H9 (cell line): ENCODE measurements around the gene COL4A1. TPM values are rescaled to one million over a fixed set of nuclear protein-coding genes. Genes with fewer than 3 reads are reported as not detected.

Experiments used
- DNase-seq: peaks from one replicate; pipeline ENCODE4 v3.0.0-alpha.2; 2017
- H2AFZ ChIP-seq: one replicate; pipeline ENCODE4 v1.6.1; 2013; ENCODE audit warnings: mild to moderate bottlenecking, low read length, control low read depth, moderate library complexity
- H2AK5ac ChIP-seq: 2 replicates; pipeline ENCODE4 v1.6.1; 2013; ENCODE audit warnings: low read length, control low read depth, mixed read lengths; ENCODE audit not compliant: insufficient read length
- H2BK120ac ChIP-seq: one replicate; pipeline ENCODE4 v1.6.1; 2013; ENCODE audit warnings: low read depth, mild to moderate bottlenecking, low read length, control low read depth, inconsistent platforms; ENCODE audit not compliant: poor library complexity, severe bottlenecking
- H2BK12ac ChIP-seq: 2 replicates; pipeline ENCODE4 v1.6.1; 2013; ENCODE audit warnings: low read length, control low read depth, mixed read lengths, low read depth; ENCODE audit not compliant: insufficient read length
- H2BK15ac ChIP-seq: 2 replicates; pipeline ENCODE4 v1.6.1; 2013; ENCODE audit warnings: low read depth, low read length, control low read depth
- H2BK20ac ChIP-seq: one replicate; pipeline ENCODE4 v1.6.1; 2013; ENCODE audit warnings: low read depth, mild to moderate bottlenecking, low read length, control low read depth, inconsistent platforms; ENCODE audit not compliant: poor library complexity, severe bottlenecking
- H2BK5ac ChIP-seq: 2 replicates; pipeline ENCODE4 v1.6.1; 2013; ENCODE audit warnings: low read length, control low read depth, mixed read lengths; ENCODE audit not compliant: insufficient read length
- H3K14ac ChIP-seq: 2 replicates; pipeline ENCODE4 v1.6.1; 2013; ENCODE audit warnings: low read length, control low read depth; ENCODE audit not compliant: insufficient read depth
- H3K18ac ChIP-seq: 2 replicates; pipeline ENCODE4 v1.6.1; 2013; ENCODE audit warnings: low read depth, mild to moderate bottlenecking, mixed read lengths, low read length, control low read depth; ENCODE audit not compliant: insufficient read length
- H3K23ac ChIP-seq: 2 replicates; pipeline ENCODE4 v1.6.1; 2013; ENCODE audit warnings: low read length, control low read depth, mixed read lengths, low read depth; ENCODE audit not compliant: insufficient read length
- H3K23me2 ChIP-seq: 2 replicates; pipeline ENCODE4 v1.6.1; 2013; ENCODE audit warnings: low read depth, mild to moderate bottlenecking, mixed read lengths, low read length, control low read depth; ENCODE audit not compliant: insufficient read length, poor library complexity, severe bottlenecking
- H3K27ac ChIP-seq: 2 replicates; pipeline ENCODE4 v1.5.1; 2013; ENCODE audit warnings: low read length, control low read depth, mixed read lengths, low read depth; ENCODE audit not compliant: insufficient read length
- H3K27me3 ChIP-seq: 2 replicates; pipeline ENCODE4 v1.6.1; 2013; ENCODE audit warnings: low read length, control low read depth, inconsistent platforms; ENCODE audit not compliant: insufficient read depth
- H3K4ac ChIP-seq: 2 replicates; pipeline ENCODE4 v1.6.1; 2013; ENCODE audit warnings: low read depth, mild to moderate bottlenecking, control low read depth, inconsistent platforms, low read length, moderate library complexity
- H3K4me1 ChIP-seq: 2 replicates; pipeline ENCODE4 v1.6.1; 2013; ENCODE audit warnings: low read length, control low read depth, inconsistent platforms; ENCODE audit not compliant: insufficient read depth
- H3K4me2 ChIP-seq: 2 replicates; pipeline ENCODE4 v1.6.1; 2013; ENCODE audit warnings: low read length, control low read depth, mixed read lengths; ENCODE audit not compliant: insufficient read length, insufficient read depth
- H3K56ac ChIP-seq: 2 replicates; pipeline ENCODE4 v1.6.1; 2013; ENCODE audit warnings: low read depth, mild to moderate bottlenecking, mixed read lengths, low read length, control low read depth; ENCODE audit not compliant: insufficient read length
- H3K79me1 ChIP-seq: 2 replicates; pipeline ENCODE4 v1.6.1; 2013; ENCODE audit warnings: low read depth, mild to moderate bottlenecking, moderate library complexity, low read length, control low read depth, inconsistent platforms; ENCODE audit not compliant: insufficient read depth, poor library complexity, severe bottlenecking
- H3K79me2 ChIP-seq: 2 replicates; pipeline ENCODE4 v1.6.1; 2013; ENCODE audit warnings: low read length, control low read depth, inconsistent platforms; ENCODE audit not compliant: insufficient read depth
- H3K9ac ChIP-seq: 2 replicates; pipeline ENCODE4 v1.6.1; 2013; ENCODE audit warnings: low read length, control low read depth, mixed read lengths; ENCODE audit not compliant: insufficient read length; ENCODE audit errors: extremely low read depth
- H3K9me3 ChIP-seq: one replicate; pipeline ENCODE4 v1.6.1; 2013; ENCODE audit warnings: low read depth, low read length, inconsistent platforms; ENCODE audit not compliant: control insufficient read depth
- H3T11ph ChIP-seq: one replicate; pipeline ENCODE4 v1.6.1; 2013; ENCODE audit warnings: mild to moderate bottlenecking, low read length, control low read depth, inconsistent platforms
- H4K20me1 ChIP-seq: one replicate; pipeline ENCODE4 v1.6.1; 2013; ENCODE audit not compliant: control insufficient read depth, insufficient read length, insufficient read depth
- H4K5ac ChIP-seq: 2 replicates; pipeline ENCODE4 v1.6.1; 2013; ENCODE audit warnings: low read depth, mild to moderate bottlenecking, mixed read lengths, low read length, control low read depth; ENCODE audit not compliant: insufficient read length
- H4K8ac ChIP-seq: replicated peaks from 2 replicates; pipeline ENCODE4 v1.6.1; 2013; ENCODE audit warnings: low read length, control low read depth, mixed read lengths, low read depth; ENCODE audit not compliant: insufficient read length
- H4K91ac ChIP-seq: 2 replicates; pipeline ENCODE4 v1.6.1; 2013; ENCODE audit warnings: low read depth, mild to moderate bottlenecking, moderate library complexity, mixed read lengths, low read length, control low read depth; ENCODE audit not compliant: insufficient read length
- H3K27ac Mint-ChIP-seq, 3 experiments: 2 replicates in 2 of 3; 3 replicates in 1 of 3; pipeline ENCODE4 v1.8.0; 2020 to 2021; ENCODE audit warnings: mixed read lengths in 3 of 3, mild to moderate bottlenecking in 1 of 3, moderate library complexity in 1 of 3
- H3K27me3 Mint-ChIP-seq: 2 replicates; pipeline ENCODE4 v1.8.0; 2021; ENCODE audit warnings: low read depth, mild to moderate bottlenecking, moderate library complexity, mixed read lengths
- H3K36me3 Mint-ChIP-seq, 3 experiments: 2 replicates in 2 of 3; 3 replicates in 1 of 3; pipeline ENCODE4 v1.8.0; 2020 to 2021; ENCODE audit warnings: low read depth in 3 of 3, mixed read lengths in 3 of 3; ENCODE audit not compliant: insufficient read depth in 1 of 3
- H3K4me1 Mint-ChIP-seq, 2 experiments: 2 replicates each; pipeline ENCODE4 v1.8.0; 2020; ENCODE audit warnings: mixed read lengths in 2 of 2
- H3K4me3 Mint-ChIP-seq, 2 experiments: 2 replicates in 1 of 2; 3 replicates in 1 of 2; pipeline ENCODE4 v1.8.0; 2020 to 2021; ENCODE audit warnings: mild to moderate bottlenecking in 2 of 2, mixed read lengths in 2 of 2, moderate library complexity in 1 of 2
- H3K9me3 Mint-ChIP-seq, 2 experiments: 2 replicates in 1 of 2; 3 replicates in 1 of 2; pipeline ENCODE4 v1.8.0; 2020; ENCODE audit warnings: mild to moderate bottlenecking in 2 of 2, mixed read lengths in 2 of 2, moderate library complexity in 1 of 2
- CTCF ChIP-seq: fragments of 200-600 bp; sonication (generic); conservative IDR thresholded peaks from 3 replicates; pipeline ENCODE4 v1.8.0; 2021; ENCODE audit warnings: antibody characterized with exemption, mild to moderate bottlenecking
- WGBS: extraction: QIAGEN DNeasy Blood & Tissue Kit; methylation state at CpG from one replicate; pipeline ENCODE4 v1.1.7; 2013; ENCODE audit warnings: missing lambda C conversion rate, low lambda C conversion rate, mixed read lengths; ENCODE audit not compliant: insufficient read length; ENCODE audit errors: extremely low coverage; 5-methylcytosine and 5-hydroxymethylcytosine counted together
- total RNA-seq: library from RNA; stranded (reverse); gene quantifications from 2 replicates; pipeline ENCODE4 v1.2.1, GENCODE V29; 2021

The COL4A1 gene
- total RNA-seq, 1 experiment from 2014 or later, result 73.1 TPM

GRCh38 chr13:110334841-110335490 is 28.0 kb upstream of the COL4A1 start:
- Histone ChIP-seq H4K5ac (no peak overlapping the region), H3K18ac (no peak overlapping the region), H3T11ph (no peak overlapping the region), H3K23me2 (no peaks in the 10 kb centered on the region), H3K27ac (no peak overlapping the region), H3K23ac (no peak overlapping the region), H4K8ac (no peak overlapping the region), H3K79me1 (no peaks in the 10 kb centered on the region), H3K4ac (no peak overlapping the region), H3K4me1 (peaks cover 3% of the 10 kb centered on the region; the same call in 1 of the 2 replicates), H2AFZ (no peak overlapping the region), H3K4me2 (no peak overlapping the region), H2BK12ac (no peak overlapping the region), H2BK20ac (no peak overlapping the region), H3K9me3 (no peaks in the 10 kb centered on the region), H2BK15ac (no peak overlapping the region), H2BK5ac (no peak overlapping the region), H3K9ac (no peak overlapping the region), H2BK120ac (no peak overlapping the region), H4K20me1 (no peaks in the 10 kb centered on the region), H2AK5ac (no peak overlapping the region), H3K14ac (no peak overlapping the region; the same call in 1 of the 2 replicates), H3K27me3 (no peaks in the 10 kb centered on the region), H4K91ac (no peak overlapping the region), H3K56ac (no peak overlapping the region), H3K79me2 (peaks cover 2% of the 10 kb centered on the region; the same call in 1 of the 2 replicates)
- H3K36me3 Mint-ChIP-seq, result peaks cover 9 to 17% (median 11%) of the 10 kb centered on the region in 3 experiments; a peak in 6 of 7 replicates
- WGBS, result no CpG with 5 or more reads among the region's 11 CpGs
- H3K9me3 Mint-ChIP-seq, result no peaks in the 10 kb centered on the region
- peak overlapping the region in 2 of 3 experiments; percentile 45 to 86; a peak in 4 of 7 replicates for H3K27ac Mint-ChIP-seq
- no peak for DNase-seq
- no peaks in the 10 kb centered on the region for H3K27me3 Mint-ChIP-seq
- H3K4me3 Mint-ChIP-seq, result no peak overlapping the region
- H3K4me1 Mint-ChIP-seq, result peaks cover 39 to 41% of the 10 kb centered on the region in 2 experiments
- no peak for TF ChIP-seq CTCF
